Naive B cell (primary cell): ENCODE data around the gene CNIH2. TPM values are rescaled to one million over a fixed set of nuclear protein-coding genes. Genes with fewer than 3 reads are reported as not detected.
"Not testable (repeated sequence)": the region's sequence is repeated elsewhere in the genome, so short reads cannot be mapped to it uniquely, and the experiment has no call there.

Experiments
- ATAC-seq, 2 donors: fragments of 150-1000 bp; cut with Tn5 transposase; 2 replicates each; pipeline ENCODE4 v1.10.0; 2021; ENCODE audit warnings: low read depth in 2 of 2, mild to moderate bottlenecking in 2 of 2, moderate library complexity in 2 of 2
- DNase-seq: peaks from one replicate; pipeline ENCODE4 v3.0.0; 2022
- H3K27ac Mint-ChIP-seq, 6 donors: one replicate each; pipeline ENCODE4 v1.8.0; 2020 to 2022; ENCODE audit warnings: mild to moderate bottlenecking in 6 of 6, mixed read lengths in 6 of 6, moderate library complexity in 5 of 6, inconsistent platforms in 2 of 6
- H3K27me3 Mint-ChIP-seq, 3 donors: one replicate each; pipeline ENCODE4 v1.8.0; 2021 to 2022; ENCODE audit warnings: mixed read lengths in 3 of 3, mild to moderate bottlenecking in 1 of 3
- H3K36me3 Mint-ChIP-seq, 2 donors: one replicate each; pipeline ENCODE4 v1.8.0; 2020 to 2022; ENCODE audit warnings: mixed read lengths in 2 of 2, inconsistent platforms in 1 of 2, mild to moderate bottlenecking in 1 of 2
- H3K4me1 Mint-ChIP-seq, 3 donors: one replicate each; pipeline ENCODE4 v1.8.0; 2020 to 2022; ENCODE audit warnings: mixed read lengths in 3 of 3, inconsistent platforms in 1 of 3, mild to moderate bottlenecking in 1 of 3, moderate library complexity in 1 of 3
- H3K4me3 Mint-ChIP-seq, 8 donors: one replicate each; pipeline ENCODE4 v1.8.0; 2020 to 2022; ENCODE audit warnings: mild to moderate bottlenecking in 8 of 8, mixed read lengths in 8 of 8, moderate library complexity in 8 of 8, inconsistent platforms in 2 of 8
- H3K9me3 Mint-ChIP-seq, 7 donors: one replicate each; pipeline ENCODE4 v1.8.0; 2020 to 2022; ENCODE audit warnings: mixed read lengths in 7 of 7, mild to moderate bottlenecking in 5 of 7, inconsistent platforms in 2 of 7, moderate library complexity in 1 of 7
- polyA plus RNA-seq, 6 donors: library from polyadenylated mRNA; unstranded; fragments of 300-500 nt; fragmentation: Illumina TruSeq; gene quantifications; one replicate each; pipeline ENCODE4 v1.2.3, GENCODE V29; 2021; ENCODE audit warnings: low read depth in 6 of 6

CNIH2 gene
- polyA plus RNA-seq, 6 donors from 2014 or later: not detected

DNA sequence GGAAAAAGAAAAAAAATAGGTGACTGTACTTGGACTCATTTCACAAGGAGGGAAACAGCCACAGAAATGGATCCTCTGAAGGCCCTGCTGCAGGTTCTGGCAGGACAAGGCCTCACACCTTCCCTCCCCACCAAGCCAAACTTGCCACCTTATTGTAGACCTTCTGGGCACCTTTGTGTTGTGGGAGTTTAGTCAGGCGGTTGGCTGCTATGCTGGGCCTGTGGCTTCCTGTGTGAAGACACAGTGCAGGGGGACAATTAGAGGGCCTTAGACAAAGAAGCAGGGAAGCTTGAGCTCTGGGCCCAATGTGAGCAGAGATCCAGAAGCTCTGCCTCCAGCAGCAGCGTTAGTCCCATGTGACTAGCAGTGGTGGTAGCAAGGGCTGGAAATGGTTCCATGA, 5.4 kb upstream of the CNIH2 start:
- no peak for DNase-seq
- Mint-ChIP-seq H3K27me3 (no peaks in the 10 kb centered on the region), H3K4me3 (peak overlapping the region in 1 of 8 donors; percentile 64), H3K27ac (peak overlapping the region in 1 of 6 donors; percentile 52), H3K4me1 (peaks cover 33 to 40% (median 34%) of the 10 kb centered on the region in 3 donors), H3K9me3 (no peaks in the 10 kb centered on the region), H3K36me3 (peaks cover 12 to 44% of the 10 kb centered on the region in 2 donors)
- ATAC-seq: no peak

GRCh38 chr11:66274219-66274618, 3.8 kb upstream of the CNIH2 start:
- DNase-seq: no peak
- H3K4me1 Mint-ChIP-seq: peaks cover 30 to 35% (median 34%) of the 10 kb centered on the region in 3 donors
- H3K36me3 Mint-ChIP-seq: peaks cover 12 to 40% of the 10 kb centered on the region in 2 donors
- H3K27me3 Mint-ChIP-seq: peaks cover 0 to 4% (median 3%) of the 10 kb centered on the region in 3 donors
- H3K9me3 Mint-ChIP-seq: no peaks in the 10 kb centered on the region
- no peak for ATAC-seq
- no peak overlapping the region for H3K27ac Mint-ChIP-seq
- peak overlapping the region in 1 of 8 donors; percentile 42 for H3K4me3 Mint-ChIP-seq

GRCh38 chr11:66275396-66275795, 2.6 kb upstream of the CNIH2 start:
- Mint-ChIP-seq H3K36me3 (peaks cover 12 to 36% of the 10 kb centered on the region in 2 donors), H3K9me3 (no peaks in the 10 kb centered on the region), H3K27ac (no peak overlapping the region)

DNA sequence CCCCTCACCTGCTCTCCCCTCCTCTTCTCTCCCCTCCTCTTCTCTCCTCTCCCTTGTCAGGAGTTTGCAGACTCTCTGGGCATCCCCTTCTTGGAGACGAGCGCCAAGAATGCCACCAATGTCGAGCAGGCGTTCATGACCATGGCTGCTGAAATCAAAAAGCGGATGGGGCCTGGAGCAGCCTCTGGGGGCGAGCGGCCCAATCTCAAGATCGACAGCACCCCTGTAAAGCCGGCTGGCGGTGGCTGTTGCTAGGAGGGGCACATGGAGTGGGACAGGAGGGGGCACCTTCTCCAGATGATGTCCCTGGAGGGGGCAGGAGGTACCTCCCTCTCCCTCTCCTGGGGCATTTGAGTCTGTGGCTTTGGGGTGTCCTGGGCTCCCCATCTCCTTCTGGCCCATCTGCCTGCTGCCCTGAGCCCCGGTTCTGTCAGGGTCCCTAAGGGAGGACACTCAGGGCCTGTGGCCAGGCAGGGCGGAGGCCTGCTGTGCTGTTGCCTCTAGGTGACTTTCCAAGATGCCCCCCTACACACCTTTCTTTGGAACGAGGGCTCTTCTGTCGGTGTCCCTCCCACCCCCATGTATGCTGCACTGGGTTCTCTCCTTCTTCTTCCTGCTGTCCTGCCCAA, 1.9 kb upstream of the CNIH2 start:
- Mint-ChIP-seq H3K9me3 (no peaks in the 10 kb centered on the region), H3K4me1 (peaks cover 27 to 35% (median 32%) of the 10 kb centered on the region in 3 donors), H3K27me3 (peaks cover 0 to 15% (median 11%) of the 10 kb centered on the region in 3 donors), H3K4me3 (peak overlapping the region in 1 of 8 donors; percentile 7), H3K27ac (peak overlapping the region in 1 of 6 donors; percentile 76), H3K36me3 (peaks cover 12 to 36% of the 10 kb centered on the region in 2 donors)
- DNase-seq: no peak
- no peak for ATAC-seq

More at GRCh38 chr11:66275396-66275795, 2.6 kb upstream of the CNIH2 start:
- Mint-ChIP-seq H3K4me3 (peak overlapping the region in 1 of 8 donors; percentile 30), H3K27me3 (peaks cover 0 to 11% (median 11%) of the 10 kb centered on the region in 3 donors), H3K4me1 (peaks cover 32 to 35% (median 32%) of the 10 kb centered on the region in 3 donors)
- DNase-seq (no peak), ATAC-seq (no peak)

GRCh38 chr11:66276619-66277018, 1.4 kb upstream of the CNIH2 start:
- Mint-ChIP-seq H3K27me3 (peaks cover 0 to 17% (median 11%) of the 10 kb centered on the region in 3 donors), H3K4me1 (peaks cover 32 to 40% (median 35%) of the 10 kb centered on the region in 3 donors), H3K36me3 (peaks cover 12 to 36% of the 10 kb centered on the region in 2 donors), H3K4me3 (peak overlapping the region in 3 of 8 donors; percentile 34 to 72 (median 65))
- H3K27ac Mint-ChIP-seq, ATAC-seq, DNase-seq, H3K9me3 Mint-ChIP-seq: not testable (repeated sequence)

- not testable (repeated sequence) for ATAC-seq, H3K9me3 Mint-ChIP-seq, DNase-seq
- Mint-ChIP-seq H3K27me3 (peaks cover 0 to 17% (median 11%) of the 10 kb centered on the region in 3 donors), H3K27ac (peak overlapping the region in 3 of 6 donors; percentile 24 to 57 (median 39)), H3K36me3 (peaks cover 12 to 36% of the 10 kb centered on the region in 2 donors), H3K4me3 (peak overlapping the region in 6 of 8 donors; percentile 29 to 72 (median 66)), H3K4me1 (peaks cover 35 to 44% (median 39%) of the 10 kb centered on the region in 3 donors)
Observed at GRCh38 chr11:66277064-66277463, 911 bp upstream of the CNIH2 start.

DNA sequence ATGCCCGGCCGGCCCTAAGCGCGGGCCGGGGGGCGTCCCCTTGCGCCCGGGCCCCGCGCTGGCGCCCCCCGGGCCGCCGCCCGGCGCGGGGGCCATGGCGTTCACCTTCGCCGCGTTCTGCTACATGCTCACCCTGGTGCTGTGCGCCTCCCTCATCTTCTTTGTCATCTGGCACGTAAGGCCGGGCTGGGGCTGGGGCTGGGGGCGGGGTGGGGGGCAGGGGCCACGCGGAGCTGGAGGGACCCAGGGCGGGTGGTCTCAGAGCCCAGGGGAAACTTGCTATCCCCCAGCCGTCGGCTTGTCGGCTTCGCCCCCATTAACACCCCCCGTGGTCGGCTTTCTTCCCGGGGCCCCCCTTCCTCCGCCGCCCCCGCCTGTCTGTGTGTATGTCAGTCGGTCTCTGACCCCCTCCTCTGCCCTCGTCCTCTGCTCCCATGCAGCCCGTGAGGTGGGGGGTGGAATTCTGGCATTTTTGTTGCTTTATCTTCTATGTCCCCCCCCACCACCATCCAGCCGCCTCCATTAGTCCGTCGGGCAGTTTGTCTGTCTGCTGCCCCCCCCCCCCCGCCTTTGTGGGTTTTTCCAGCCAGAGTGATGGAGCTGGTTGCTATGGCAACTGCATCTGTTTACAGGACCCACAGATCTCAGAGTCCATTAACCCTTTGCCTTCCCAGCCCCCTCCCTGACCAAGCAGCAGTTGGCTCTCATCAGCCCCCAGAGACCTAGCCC, 552 bp downstream of the CNIH2 start:
- Mint-ChIP-seq H3K36me3 (peaks cover under 1 to 29% of the 10 kb centered on the region in 2 donors), H3K27ac (peak overlapping the region in 4 of 6 donors; percentile 69 to 96 (median 90)), H3K4me1 (peaks cover 43 to 56% (median 47%) of the 10 kb centered on the region in 3 donors), H3K27me3 (peaks cover 0 to 17% (median 11%) of the 10 kb centered on the region in 3 donors), H3K9me3 (no peaks in the 10 kb centered on the region), H3K4me3 (peak overlapping the region in 7 of 8 donors; percentile 55 to 83 (median 63))
- ATAC-seq: no peak
- DNase-seq: no peak

- Mint-ChIP-seq H3K27me3 (peaks cover 0 to 17% (median 11%) of the 10 kb centered on the region in 3 donors), H3K27ac (peak overlapping the region in 5 of 6 donors; percentile 78 to 96 (median 89)), H3K4me3 (peak overlapping the region in 7 of 8 donors; percentile 52 to 83 (median 66)), H3K9me3 (no peaks in the 10 kb centered on the region), H3K4me1 (peaks cover 43 to 56% (median 46%) of the 10 kb centered on the region in 3 donors), H3K36me3 (peaks cover 0 to 23% of the 10 kb centered on the region in 2 donors)
- ATAC-seq: no peak
- no peak for DNase-seq
Observed at GRCh38 chr11:66279092-66279734, 1.2 kb downstream of the CNIH2 start.

DNA sequence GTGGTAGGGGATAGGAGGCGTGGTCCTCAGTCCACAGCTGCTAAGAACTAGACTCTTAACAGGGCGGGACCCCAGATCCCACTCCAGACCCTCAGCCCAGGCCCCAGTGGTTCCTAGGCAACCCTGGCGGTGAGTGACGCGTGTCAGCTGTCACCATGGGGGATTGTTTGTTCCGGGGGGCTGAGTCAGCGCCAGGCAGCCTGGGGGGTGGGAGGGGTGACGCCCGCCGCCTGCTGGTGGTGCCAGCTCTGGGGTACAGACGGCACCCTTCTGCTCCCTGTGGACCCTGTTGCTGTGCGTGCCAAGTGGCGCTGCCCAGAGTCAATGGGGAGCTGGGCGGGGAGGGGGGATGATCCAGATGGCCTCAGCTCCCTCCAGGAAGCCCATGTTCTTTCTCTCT, 2.5 kb downstream of the CNIH2 start:
- peaks cover 0 to 14% of the 10 kb centered on the region in 2 donors for H3K36me3 Mint-ChIP-seq
- no peak overlapping the region for H3K4me3 Mint-ChIP-seq
- H3K9me3 Mint-ChIP-seq: no peaks in the 10 kb centered on the region
- H3K27me3 Mint-ChIP-seq: peaks cover 0 to 17% (median 11%) of the 10 kb centered on the region in 3 donors
- peak overlapping the region in 4 of 6 donors; percentile 56 to 89 (median 74) for H3K27ac Mint-ChIP-seq
- DNase-seq: no peak
- ATAC-seq: no peak
- H3K4me1 Mint-ChIP-seq: peaks cover 48 to 56% (median 50%) of the 10 kb centered on the region in 3 donors

DNA sequence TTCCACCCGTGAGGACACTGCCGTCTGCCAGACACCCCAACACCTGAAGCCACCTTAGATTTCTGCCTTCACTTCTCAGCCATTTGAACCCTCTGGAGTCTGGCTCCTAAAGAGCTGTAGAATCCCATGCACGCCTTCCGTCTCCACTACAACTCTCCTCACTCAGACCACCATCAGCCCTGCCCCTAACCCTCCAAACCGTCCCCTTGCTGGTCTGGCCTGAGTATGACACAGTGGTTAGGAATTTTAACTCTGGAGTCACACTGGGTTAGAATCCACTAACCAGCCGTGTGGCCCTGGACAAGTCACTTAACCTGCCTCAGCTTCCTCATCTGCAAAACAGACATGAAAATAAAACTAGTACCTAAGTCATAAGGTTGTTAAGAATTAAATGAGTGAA, 3.0 kb downstream of the CNIH2 start:
- peaks cover 0 to 9% of the 10 kb centered on the region in 2 donors for H3K36me3 Mint-ChIP-seq
- peaks cover 48 to 56% (median 50%) of the 10 kb centered on the region in 3 donors for H3K4me1 Mint-ChIP-seq
- H3K9me3 Mint-ChIP-seq: no peaks in the 10 kb centered on the region
- ATAC-seq (no peak), DNase-seq (no peak)
- H3K4me3 Mint-ChIP-seq: peak overlapping the region in 3 of 8 donors; percentile 32 to 87 (median 52)
- peaks cover 0 to 17% (median 11%) of the 10 kb centered on the region in 3 donors for H3K27me3 Mint-ChIP-seq
- peak overlapping the region; percentile 78 to 98 (median 92) for H3K27ac Mint-ChIP-seq

DNA sequence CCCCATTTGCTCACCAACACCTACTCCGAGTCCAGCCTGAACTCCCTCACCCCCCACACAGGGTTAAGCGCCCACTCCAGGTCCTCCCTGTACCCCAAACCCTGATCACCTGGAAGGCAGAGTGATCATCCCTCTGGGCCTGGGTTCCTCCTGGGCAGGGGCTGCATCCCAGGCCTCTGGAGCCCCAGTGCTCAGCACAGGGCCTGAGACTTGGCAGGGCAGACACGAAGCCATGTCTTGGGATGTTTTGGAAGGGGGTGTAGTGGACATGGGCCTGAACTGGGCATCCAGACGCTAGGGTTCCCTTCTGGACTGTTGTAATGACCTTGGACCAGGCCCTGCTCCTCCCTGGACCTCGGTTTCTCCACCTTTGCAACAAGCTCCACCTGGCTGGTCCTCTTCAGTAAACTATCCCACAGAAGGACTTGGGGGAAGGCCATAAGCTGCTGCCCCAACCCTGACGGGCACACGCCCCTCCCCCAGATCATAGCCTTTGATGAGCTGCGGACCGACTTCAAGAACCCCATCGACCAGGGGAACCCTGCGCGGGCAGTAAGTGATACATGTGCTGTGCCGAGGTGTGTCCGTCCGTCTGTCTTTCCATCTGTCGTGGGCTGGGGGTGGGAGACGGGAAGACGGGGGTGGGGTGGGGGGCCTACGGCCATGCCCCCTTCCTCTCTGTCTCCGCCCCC, 3.9 kb downstream of the CNIH2 start:
- peak overlapping the region; percentile 8 to 87 (median 54) for H3K4me3 Mint-ChIP-seq
- peak in 1 of 2 donors; percentile 18 for ATAC-seq
- no peak for DNase-seq

More for the DNA sequence above, 3.9 kb downstream of the CNIH2 start:
- Mint-ChIP-seq H3K36me3 (no peaks in the 10 kb centered on the region), H3K27me3 (peaks cover 0 to 17% (median 11%) of the 10 kb centered on the region in 3 donors), H3K9me3 (no peaks in the 10 kb centered on the region), H3K27ac (peak overlapping the region; percentile 88 to 98 (median 96)), H3K4me1 (peaks cover 46 to 53% (median 51%) of the 10 kb centered on the region in 3 donors)
